Bone marrow (tissue), 2 donors: ENCODE data around the gene LOXHD1.

Experiments
- DNase-seq, 2 donors: peaks; one replicate each; lab custom pipeline; 2025; lab: John Stamatoyannopoulos, UW

Gene LOXHD1

GRCh38 chr18:46477425-46478011 lies 179.5 kb downstream of the LOXHD1 start:
- DNase-seq: no peak

GRCh38 chr18:46475390-46475752 lies 181.6 kb downstream of the LOXHD1 start:
- DNase-seq: no peak

- DNase-seq: no peak
These were observed 182.3 kb downstream of the LOXHD1 start for GRCh38 chr18:46474487-46475389.

- DNase-seq: no peak
These were observed 185.1 kb downstream of the LOXHD1 start for GRCh38 chr18:46471809-46472498.

- no peak for DNase-seq
These were observed 186.3 kb downstream of the LOXHD1 start for GRCh38 chr18:46470714-46471113.

GRCh38 chr18:46469186-46469915 lies 187.7 kb downstream of the LOXHD1 start:
- no peak for DNase-seq

- DNase-seq: no peak
These were observed 188.4 kb downstream of the LOXHD1 start for GRCh38 chr18:46468426-46469180.

DNA sequence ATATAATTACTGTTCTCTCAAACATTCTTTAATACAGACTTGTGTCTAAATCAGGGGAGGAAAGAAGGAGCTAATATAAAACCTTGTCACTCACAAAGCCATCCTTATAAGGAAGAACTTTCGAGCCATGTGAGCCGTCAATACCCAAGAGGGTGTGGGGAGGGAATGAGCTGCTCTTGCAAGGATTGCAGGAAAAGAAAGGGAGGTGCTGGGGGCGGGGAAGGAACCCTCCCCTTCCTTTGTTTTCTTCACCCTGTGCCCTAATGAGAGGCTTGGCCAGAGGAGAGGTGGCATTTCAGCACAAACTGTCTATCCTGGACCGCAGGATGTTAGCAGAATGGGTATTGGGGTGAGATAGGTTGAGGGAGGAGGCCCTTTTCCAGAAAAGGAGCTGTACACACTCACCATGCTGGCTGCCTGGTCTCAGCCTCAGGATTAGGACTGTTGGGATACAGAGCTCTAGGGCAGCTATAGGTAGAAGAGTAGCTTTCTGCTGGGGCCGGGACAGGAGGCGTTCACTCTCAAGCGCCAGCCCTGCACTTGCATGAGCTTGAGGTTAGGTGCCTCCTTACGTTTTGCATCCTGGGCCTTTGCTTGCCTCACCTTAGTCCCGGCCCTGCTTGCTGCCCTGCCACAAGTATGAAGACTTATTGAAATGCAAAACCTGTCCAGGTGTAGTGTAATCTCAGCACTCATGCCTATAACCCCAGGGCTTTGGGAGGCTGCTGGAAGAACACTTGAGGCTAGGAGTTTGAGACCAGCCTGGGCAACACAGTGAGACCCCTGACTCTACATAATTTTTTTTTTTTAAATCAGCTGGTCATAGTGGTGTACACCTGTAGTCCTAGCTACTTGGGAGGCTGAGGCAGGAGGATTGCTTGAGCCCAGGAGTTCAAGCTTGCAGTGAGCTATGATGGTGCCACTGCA lies 190.5 kb downstream of the LOXHD1 start:
- DNase-seq: no peak

DNA sequence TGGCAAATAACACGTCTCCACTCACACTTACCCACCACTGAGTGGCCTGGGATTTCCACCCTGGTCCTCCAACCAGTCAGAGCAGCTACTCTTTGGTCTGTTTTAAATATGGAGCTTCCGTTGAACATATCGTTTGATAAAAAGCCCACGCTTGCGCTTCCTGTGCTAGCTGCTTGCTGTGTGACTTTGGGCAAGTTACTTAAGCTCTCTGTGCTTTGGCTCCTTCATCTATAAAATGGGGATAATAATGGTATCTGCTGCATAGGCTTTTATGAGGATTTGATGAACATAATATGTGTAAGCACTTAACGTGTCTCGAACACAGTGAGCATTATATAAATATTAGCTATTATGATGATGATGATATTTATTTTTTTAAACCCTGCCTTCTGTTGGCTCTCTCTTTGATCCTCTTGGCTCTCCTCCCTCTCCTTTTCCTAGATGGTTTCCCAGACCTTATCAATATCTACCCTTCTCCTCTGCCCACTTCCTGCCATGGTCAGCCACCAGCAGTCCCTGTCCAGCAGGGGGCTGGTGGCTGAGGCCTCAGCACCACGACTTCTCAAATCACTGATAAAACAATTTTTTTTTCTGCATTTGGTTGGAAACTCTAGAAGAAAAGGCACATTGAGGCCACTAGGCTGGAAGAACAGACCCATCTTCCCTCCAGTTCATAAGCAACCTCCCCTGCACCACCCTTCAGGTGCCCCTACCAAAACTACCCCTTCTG lies 191.9 kb downstream of the LOXHD1 start:
- no peak for DNase-seq

DNA sequence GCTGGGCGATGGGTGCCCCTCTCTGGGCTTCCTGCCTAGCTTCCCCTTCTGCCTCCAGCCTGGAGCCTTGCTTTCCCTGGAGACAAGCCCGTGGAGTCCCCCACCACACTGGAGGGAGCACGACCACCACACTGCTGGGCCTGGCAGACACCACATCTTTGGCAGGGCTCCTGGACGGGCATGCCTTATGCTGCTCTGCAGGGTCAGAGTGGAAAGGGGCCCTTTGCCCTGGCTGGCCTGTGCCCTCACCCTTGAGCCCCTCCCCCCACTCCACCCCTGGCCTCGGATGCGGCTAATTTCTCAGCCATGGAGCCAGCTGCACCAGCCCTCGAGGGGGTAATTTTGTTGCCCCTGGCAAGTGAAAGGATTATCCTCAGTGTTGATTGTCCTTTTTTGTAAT lies 194.5 kb downstream of the LOXHD1 start:
- no peak for DNase-seq

GRCh38 chr18:46461993-46462392 lies 195.0 kb downstream of the LOXHD1 start:
- no peak for DNase-seq

- DNase-seq: no peak
These were observed 196.3 kb downstream of the LOXHD1 start for GRCh38 chr18:46460754-46461153.

DNA sequence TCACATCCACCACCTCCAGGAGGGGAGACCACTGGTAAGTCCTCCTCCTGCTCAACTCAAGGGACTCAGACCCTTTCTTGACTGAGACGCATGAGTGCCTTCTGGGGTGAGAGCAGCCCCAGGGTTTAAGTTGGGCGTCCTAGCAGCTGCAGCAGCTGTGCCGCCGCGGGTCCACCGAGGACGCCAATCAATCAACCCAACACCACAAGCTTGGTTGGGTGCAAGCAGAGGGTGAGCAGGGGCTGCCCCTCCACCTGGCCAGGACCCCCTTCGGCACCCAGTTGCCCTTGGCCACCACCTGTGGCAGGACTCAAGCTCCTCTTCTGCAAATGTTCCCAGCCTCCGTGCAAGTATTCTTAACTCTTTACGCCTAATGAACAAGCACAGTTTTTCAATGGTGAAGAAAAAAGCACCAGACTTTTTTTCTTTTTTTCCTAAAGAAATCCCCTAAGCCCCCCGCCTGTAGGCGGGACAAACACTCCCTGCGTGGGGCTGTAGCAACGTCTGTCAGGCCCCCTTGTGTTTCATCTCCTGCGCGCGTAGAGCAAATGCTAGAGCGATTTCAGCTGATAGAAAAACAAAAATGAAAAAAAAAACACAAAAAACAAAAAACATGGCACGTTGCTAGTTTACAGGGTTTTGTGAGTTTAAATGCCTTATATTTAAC lies 197.1 kb downstream of the LOXHD1 start:
- no peak for DNase-seq

GRCh38 chr18:46458472-46458871 lies 198.5 kb downstream of the LOXHD1 start:
- no peak for DNase-seq

DNA sequence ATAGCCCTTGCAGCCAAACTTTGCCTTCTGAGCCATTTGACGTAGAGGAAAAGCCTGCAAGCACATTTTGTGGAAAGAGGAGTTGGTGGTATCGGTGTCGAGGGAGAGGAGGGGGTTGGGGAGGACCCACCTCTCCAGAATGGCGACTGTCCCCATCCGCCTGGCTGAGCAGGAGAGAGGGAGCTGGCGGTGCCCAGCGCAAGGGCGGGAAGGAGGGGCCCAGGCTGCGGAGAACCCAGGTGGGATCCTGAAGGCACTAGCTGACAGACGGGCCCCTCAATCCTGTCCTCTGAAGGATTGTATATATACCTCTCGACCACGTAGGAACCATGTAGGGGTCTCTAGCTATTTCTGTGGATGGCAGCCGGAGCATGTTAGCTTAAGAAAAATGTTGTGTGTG lies 200.3 kb downstream of the LOXHD1 start:
- no peak for DNase-seq

- DNase-seq: no peak
These were observed 204.2 kb downstream of the LOXHD1 start for GRCh38 chr18:46452820-46453219.

GRCh38 chr18:46449499-46449898 lies 207.5 kb downstream of the LOXHD1 start:
- no peak for DNase-seq

- DNase-seq: no peak
These were observed 208.0 kb downstream of the LOXHD1 start for GRCh38 chr18:46449033-46449432.

DNA sequence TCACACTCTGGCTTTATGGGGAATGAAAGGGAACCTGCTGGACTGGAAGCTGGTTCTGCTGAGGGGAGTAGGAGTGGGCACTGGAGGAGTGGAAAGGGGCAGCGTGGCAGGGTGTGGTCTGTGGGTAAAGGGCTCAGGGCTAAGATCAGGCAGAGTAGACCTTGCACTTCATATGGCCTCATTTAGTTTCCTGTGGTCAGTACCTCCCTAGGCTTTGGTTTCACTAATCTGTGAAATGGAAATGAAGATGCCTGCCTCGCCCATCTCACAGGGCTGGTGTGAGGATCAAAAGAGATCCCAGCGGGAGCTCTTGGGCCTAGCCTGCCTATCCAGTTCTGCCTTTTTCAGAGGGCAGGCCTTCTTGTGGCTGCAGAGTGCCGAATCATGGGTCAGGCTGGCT lies 208.7 kb downstream of the LOXHD1 start:
- DNase-seq: no peak
